ENCODE results near the gene TAS2R41.
"Not testable (repeated sequence)": the region's sequence is repeated elsewhere in the genome, so short reads cannot be mapped to it uniquely, and the experiment has no call there.

TAS2R41 gene

GRCh38 chr7:143456992-143457793 is 20.5 kb upstream of the TAS2R41 start:
- DNase-seq: no peak

GRCh38 chr7:143458263-143458662 is 19.4 kb upstream of the TAS2R41 start:
- DNase-seq: no peak

DNA sequence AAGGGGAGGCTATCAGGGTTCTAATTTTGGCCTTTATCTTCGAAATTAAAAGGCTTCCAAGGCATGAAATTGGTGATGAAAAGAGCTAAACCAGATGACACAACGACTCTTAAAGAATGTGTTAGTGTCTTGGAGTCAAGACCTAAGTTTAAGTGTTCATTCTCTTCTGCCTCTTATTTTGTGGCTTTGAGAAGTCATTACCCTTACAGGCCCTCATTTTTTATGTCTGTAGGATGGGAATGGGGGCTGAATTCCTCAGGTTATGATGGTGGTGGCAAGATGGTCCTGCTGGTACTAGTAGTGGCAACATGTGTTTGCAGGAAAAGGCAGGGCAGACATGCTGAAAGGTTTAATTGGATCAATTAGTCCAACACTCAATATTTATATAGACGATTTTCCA is 19.0 kb upstream of the TAS2R41 start:
- DNase-seq: no peak

DNA sequence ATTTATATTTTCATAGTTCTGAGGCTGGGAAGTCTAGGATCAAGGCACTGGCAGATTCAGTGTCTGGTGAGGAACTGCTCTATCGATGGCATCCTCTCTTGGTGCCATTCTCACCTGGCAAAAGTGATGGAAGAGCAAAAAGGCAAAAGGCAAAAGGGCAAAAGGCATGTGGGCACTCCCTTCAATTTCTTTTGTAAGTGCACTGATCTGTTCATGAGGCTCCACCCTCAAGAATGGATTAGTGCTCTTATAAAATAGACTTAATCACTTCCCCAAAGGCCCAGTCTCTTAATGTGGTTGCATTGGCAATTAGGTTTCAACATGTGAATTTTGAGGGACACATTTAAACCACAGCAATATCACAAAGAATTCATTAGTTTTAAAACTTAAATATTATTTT is 18.3 kb upstream of the TAS2R41 start:
- DNase-seq: no peak

- DNase-seq: no peak
These were observed 17.2 kb upstream of the TAS2R41 start for GRCh38 chr7:143460271-143460979.

- DNase-seq: no peak
These were observed 15.6 kb upstream of the TAS2R41 start for GRCh38 chr7:143462045-143462444.

- no peak for DNase-seq
These were observed 14.1 kb upstream of the TAS2R41 start for GRCh38 chr7:143463556-143463955.

GRCh38 chr7:143463957-143464356 is 13.7 kb upstream of the TAS2R41 start:
- no peak for DNase-seq

DNA sequence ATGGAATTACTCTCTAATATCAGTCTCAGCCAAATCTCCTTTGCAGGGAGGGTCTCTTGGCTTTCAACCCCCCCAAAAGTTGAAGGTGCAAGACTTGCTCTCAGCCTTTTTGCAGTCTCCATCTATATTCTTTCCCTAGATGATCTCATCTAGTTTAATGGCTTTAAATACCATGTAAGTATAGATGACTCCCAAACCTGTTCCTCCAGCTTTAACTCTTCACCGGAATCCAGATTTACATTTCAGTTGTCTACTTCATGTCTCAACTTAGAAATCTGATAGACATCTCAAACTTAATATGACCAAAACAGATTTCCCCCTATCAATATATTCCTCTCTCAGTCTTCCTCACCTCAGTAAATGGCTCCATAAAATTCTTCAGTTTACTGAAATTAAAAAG is 9.9 kb upstream of the TAS2R41 start:
- DNase-seq: no peak

GRCh38 chr7:143472071-143472689 is 5.5 kb upstream of the TAS2R41 start:
- DNase-seq: not testable (repeated sequence)

GRCh38 chr7:143479055-143479766 is 1.5 kb downstream of the TAS2R41 start:
- DNase-seq: no peak

DNA sequence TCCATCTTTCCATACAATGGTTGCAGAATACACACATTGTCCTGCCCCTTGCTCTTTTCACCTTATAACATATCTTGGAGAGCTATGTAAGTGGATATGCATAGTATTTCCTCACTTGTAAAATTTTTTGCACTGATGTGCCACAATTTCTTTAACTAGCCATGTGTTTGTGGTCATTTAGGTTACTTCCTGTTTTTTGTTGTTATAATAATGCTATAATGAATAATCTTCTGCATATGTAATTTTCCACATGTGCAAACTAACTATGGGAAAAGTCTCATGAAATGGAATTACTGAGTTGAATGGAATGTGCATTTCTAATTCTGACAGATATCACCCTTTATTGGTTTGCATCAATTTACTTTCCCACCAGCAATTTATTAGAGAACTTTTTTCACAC is 2.8 kb downstream of the TAS2R41 start:
- DNase-seq: no peak

GRCh38 chr7:143484119-143484518 is 6.4 kb downstream of the TAS2R41 start:
- DNase-seq: no peak

GRCh38 chr7:143485094-143485493 is 7.4 kb downstream of the TAS2R41 start:
- DNase-seq: no peak

- DNase-seq: no peak
These were observed 7.8 kb downstream of the TAS2R41 start for GRCh38 chr7:143485500-143485899.

GRCh38 chr7:143486266-143486665 is 8.6 kb downstream of the TAS2R41 start:
- not testable (repeated sequence) for DNase-seq

GRCh38 chr7:143487061-143487460 is 9.4 kb downstream of the TAS2R41 start:
- DNase-seq: no peak

DNA sequence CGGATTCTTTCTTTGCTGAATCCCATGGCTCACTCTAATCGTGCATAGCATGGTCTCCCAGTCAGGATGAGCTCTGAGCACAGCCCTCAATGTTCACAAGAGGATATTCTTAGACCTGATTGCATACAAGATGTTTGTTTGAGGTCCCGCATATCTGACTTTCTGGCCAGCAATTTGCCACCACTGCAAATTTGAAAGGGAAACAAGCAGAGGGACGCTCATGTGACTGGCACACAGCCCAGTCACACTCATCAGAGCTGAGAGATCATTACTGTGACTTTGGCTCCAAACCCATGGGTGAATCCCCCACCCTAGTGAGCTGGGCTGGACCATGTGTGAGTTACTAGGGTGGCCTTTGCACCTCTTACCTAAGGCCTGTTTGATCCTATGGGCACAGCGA is 9.9 kb downstream of the TAS2R41 start:
- no peak for DNase-seq

- no peak for DNase-seq
These were observed 13.1 kb downstream of the TAS2R41 start for GRCh38 chr7:143490717-143491306.

GRCh38 chr7:143492043-143492471 is 14.4 kb downstream of the TAS2R41 start:
- DNase-seq: no peak

DNA sequence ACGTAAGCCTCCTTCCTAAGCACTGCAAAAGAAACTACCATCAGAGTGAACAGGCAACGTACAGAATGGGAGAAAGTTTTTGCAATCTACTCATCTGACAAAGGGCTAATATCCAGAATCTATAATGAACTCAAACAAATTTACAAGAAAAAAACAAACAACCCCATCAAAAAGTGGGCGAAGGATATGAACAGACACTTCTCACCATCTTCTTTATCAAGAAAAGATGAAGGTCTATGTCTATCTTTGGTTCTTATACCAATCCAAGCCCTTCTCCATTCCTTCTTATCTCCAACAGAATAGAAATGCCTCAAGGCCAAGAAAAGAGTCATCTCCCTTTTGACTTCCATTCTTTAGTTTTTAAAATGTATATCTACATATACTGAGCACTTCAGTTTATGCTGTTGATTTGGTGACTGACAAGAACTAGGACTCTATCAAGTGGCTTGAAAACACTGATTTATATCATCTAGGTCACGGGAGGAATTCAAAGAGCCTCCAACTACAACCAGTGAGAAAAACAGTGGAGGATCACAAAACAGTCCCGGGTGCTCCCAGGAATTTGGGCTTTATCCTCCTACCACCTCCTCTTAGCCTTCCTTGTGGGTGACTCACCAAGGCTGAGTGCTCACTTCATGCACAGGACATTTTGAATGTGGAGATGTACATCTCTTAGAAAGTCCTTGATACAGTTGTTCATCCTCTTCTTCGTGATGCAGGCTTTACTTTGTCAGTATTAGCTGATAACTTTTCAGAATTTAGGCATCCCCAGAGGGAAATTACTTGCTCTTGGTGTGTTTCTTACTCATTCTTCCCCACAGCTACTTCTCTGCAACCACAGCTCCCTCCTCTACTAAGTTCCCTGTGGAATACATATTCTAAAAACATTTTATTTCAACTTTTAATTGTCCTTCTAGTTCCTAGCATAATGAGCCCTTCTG is 15.4 kb downstream of the TAS2R41 start:
- no peak for DNase-seq

- no peak for DNase-seq
These were observed 16.1 kb downstream of the TAS2R41 start for GRCh38 chr7:143493751-143494150.

Measured in NCI-H446 (cell line).